ENCODE measurements around the gene ALDH1A2. TPM values are rescaled to one million over a fixed set of nuclear protein-coding genes. Genes with fewer than 3 reads are reported as not detected.

ALDH1A2 gene
- polyA plus RNA-seq, 3 donors, result 0.41 to 5.1 (median 3.4) TPM

GRCh38 chr15:58026552-58026951, 39.0 kb downstream of the ALDH1A2 start:
- H4K20me1 ChIP-seq (ENCODE audit: insufficient read depth, low read length), result no peaks in the 10 kb centered on the region
- no peak overlapping the region for H3K4me2 ChIP-seq (replicated peaks; ENCODE audit: extremely low read depth, low read length, poor library complexity, severe bottlenecking)
- H3K79me2 ChIP-seq (ENCODE audit: insufficient read depth, low read length), result no peaks in the 10 kb centered on the region
- no peaks in the 10 kb centered on the region for H3K36me3 ChIP-seq (replicated peaks in 1 of 2; ENCODE audit: control insufficient read depth in 1 of 2, insufficient read depth in 2 of 2, low read length in 2 of 2)
- 100% methylated on average over 7 of the region's 7 CpGs for WGBS (ENCODE audit: insufficient coverage)
- Mint-ChIP-seq H3K4me3 (no peak overlapping the region), H3K27ac (no peak overlapping the region), H3K9me3 (peaks cover 49 to 79% (median 69%) of the 10 kb centered on the region in 7 donors), H3K36me3 (no peaks in the 10 kb centered on the region), H3K4me1 (no peaks in the 10 kb centered on the region), H3K27me3 (ENCODE audit: low read depth in 3 of 3) (peaks cover 2 to 6% (median 3%) of the 10 kb centered on the region in 3 donors)
- no peaks in the 10 kb centered on the region for H3K27me3 ChIP-seq (ENCODE audit: control insufficient read depth in 2 of 2, insufficient read depth in 2 of 2, low read length in 2 of 2)
- TF ChIP-seq CTCF (IDR thresholded peaks at IDR 0.05), result no peak
- peaks cover 32 to 43% of the 10 kb centered on the region in 2 donors for H3K9me3 ChIP-seq (replicated peaks in 1 of 2; ENCODE audit: control insufficient read depth in 1 of 2, insufficient read depth in 1 of 2, low read length in 2 of 2)
- H2AFZ ChIP-seq (ENCODE audit: insufficient read depth, low read depth, low read length, poor library complexity, severe bottlenecking), result no peak overlapping the region
- no peak for DNase-seq
- no peaks in the 10 kb centered on the region for H3K4me1 ChIP-seq (ENCODE audit: control insufficient read depth in 1 of 2, insufficient read depth in 2 of 2, low read length in 2 of 2)
- no peak overlapping the region for H3K4me3 ChIP-seq (replicated peaks in 1 of 3; ENCODE audit: low read depth in 2 of 3, low read length in 3 of 3)
- H3K27ac ChIP-seq (ENCODE audit: low read depth in 1 of 2, low read length in 2 of 2), result no peak overlapping the region
- intact Hi-C loops (cut with micrococcal nuclease), result no loop called here
- H3K9ac ChIP-seq (ENCODE audit: insufficient read depth, low read length, poor library complexity, severe bottlenecking), result no peak overlapping the region

- Mint-ChIP-seq H3K27ac (no peak overlapping the region), H3K4me1 (no peaks in the 10 kb centered on the region), H3K9me3 (peaks cover 51 to 83% (median 70%) of the 10 kb centered on the region in 7 donors), H3K27me3 (ENCODE audit: low read depth in 3 of 3) (peaks cover 3% of the 10 kb centered on the region in 3 donors), H3K36me3 (no peaks in the 10 kb centered on the region), H3K4me3 (no peak overlapping the region)
- no peak for TF ChIP-seq CTCF (IDR thresholded peaks at IDR 0.05)
- Histone ChIP-seq H3K4me3 (replicated peaks in 1 of 3; ENCODE audit: low read depth in 2 of 3, low read length in 3 of 3) (no peak overlapping the region), H3K27ac (ENCODE audit: low read depth in 1 of 2, low read length in 2 of 2) (no peak overlapping the region), H3K4me2 (replicated peaks; ENCODE audit: extremely low read depth, low read length, poor library complexity, severe bottlenecking) (no peak overlapping the region), H2AFZ (ENCODE audit: insufficient read depth, low read depth, low read length, poor library complexity, severe bottlenecking) (no peak overlapping the region), H3K9ac (ENCODE audit: insufficient read depth, low read length, poor library complexity, severe bottlenecking) (no peak overlapping the region), H3K27me3 (ENCODE audit: control insufficient read depth in 2 of 2, insufficient read depth in 2 of 2, low read length in 2 of 2) (no peaks in the 10 kb centered on the region), H3K9me3 (replicated peaks in 1 of 2; ENCODE audit: control insufficient read depth in 1 of 2, insufficient read depth in 1 of 2, low read length in 2 of 2) (peaks cover 35 to 43% of the 10 kb centered on the region in 2 donors), H3K4me1 (ENCODE audit: control insufficient read depth in 1 of 2, insufficient read depth in 2 of 2, low read length in 2 of 2) (no peaks in the 10 kb centered on the region), H3K36me3 (replicated peaks in 1 of 2; ENCODE audit: control insufficient read depth in 1 of 2, insufficient read depth in 2 of 2, low read length in 2 of 2) (no peaks in the 10 kb centered on the region), H3K79me2 (ENCODE audit: insufficient read depth, low read length) (no peaks in the 10 kb centered on the region), H4K20me1 (ENCODE audit: insufficient read depth, low read length) (no peaks in the 10 kb centered on the region)
- WGBS (ENCODE audit: insufficient coverage), result 86% methylated on average over 1 of the region's 1 CpG
- DNase-seq, result no peak
- intact Hi-C loops (cut with micrococcal nuclease), result no loop called here
Measured at GRCh38 chr15:58026051-58026450, 39.5 kb downstream of the ALDH1A2 start.

Data from CD14-positive monocyte (primary cell).